HepG2 (cell line): ENCODE results near the gene OR4C6.

Experiments used
- ATAD3A ChIP-seq: sonication (generic); formaldehyde crosslinking; IDR thresholded peaks from 2 replicates; pipeline ENCODE4 v1.4.0; 2020; ENCODE audit warnings: missing genetic modification reagents
- JUNB ChIP-seq: sonication (generic); formaldehyde crosslinking; IDR thresholded peaks from 2 replicates; pipeline ENCODE4 v1.8.0; 2022; ENCODE audit warnings: missing genetic modification reagents, mild to moderate bottlenecking, borderline replicate concordance
- TARDBP ChIP-seq: sonication (generic); formaldehyde crosslinking; IDR thresholded peaks from 2 replicates; pipeline ENCODE4 v1.8.0; 2022; ENCODE audit warnings: mild to moderate bottlenecking, missing genetic modification reagents
- ZNF710 ChIP-seq: sonication (generic); formaldehyde crosslinking; IDR thresholded peaks from 2 replicates; pipeline ENCODE4 v1.5.0; 2020; ENCODE audit warnings: mild to moderate bottlenecking, missing genetic modification reagents, borderline replicate concordance

GRCh38 chr11:55714982-55715888 lies 53.2 kb downstream of the OR4C6 start:
- TF ChIP-seq JUNB (CRISPR knock-in tag), result no peak
- TF ChIP-seq TARDBP (CRISPR knock-in tag), result no peak
- TF ChIP-seq ATAD3A, result no peak
- no peak for TF ChIP-seq ZNF710 (CRISPR knock-in tag)
